Progenitor cell of endocrine pancreas (in vitro differentiated cells): ENCODE results near the gene IL22RA2. TPM values are rescaled to one million over a fixed set of nuclear protein-coding genes. Genes with fewer than 3 reads are reported as not detected.
"Not testable (repeated sequence)": the region's sequence is repeated elsewhere in the genome, so short reads cannot be mapped to it uniquely, and the experiment has no call there.

ENCODE experiments used
- DNase-seq: peaks from one replicate; pipeline ENCODE4 v3.0.0; 2021; ENCODE audit warnings: low spot score; ENCODE audit not compliant: unreplicated experiment
- H3K27ac Mint-ChIP-seq: 2 replicates; pipeline ENCODE4 v1.8.0; 2021; ENCODE audit warnings: mild to moderate bottlenecking, moderate library complexity, mixed read lengths
- H3K27me3 Mint-ChIP-seq: 2 replicates; pipeline ENCODE4 v1.8.0; 2021; ENCODE audit warnings: mixed read lengths
- H3K36me3 Mint-ChIP-seq: 2 replicates; pipeline ENCODE4 v1.8.0; 2022; ENCODE audit warnings: mixed read lengths; ENCODE audit not compliant: insufficient read depth
- H3K4me1 Mint-ChIP-seq: 2 replicates; pipeline ENCODE4 v1.8.0; 2021; ENCODE audit warnings: low read depth, mixed read lengths
- H3K4me3 Mint-ChIP-seq: 2 replicates; pipeline ENCODE4 v1.8.0; 2021; ENCODE audit warnings: low read depth, mild to moderate bottlenecking, moderate library complexity, mixed read lengths
- H3K9me3 Mint-ChIP-seq: 2 replicates; pipeline ENCODE4 v1.8.0; 2021; ENCODE audit warnings: low read depth, mixed read lengths
- total RNA-seq: library from RNA; stranded (reverse); gene quantifications from 2 replicates; pipeline ENCODE4 v1.2.1, GENCODE V29; 2021
- TF ChIP-seq, protein P1 (sequence below): fragments of 200-600 bp; sonication (generic); IDR thresholded peaks from one replicate; pipeline ENCODE4 v1.5.0; 2021; ENCODE audit warnings: antibody characterized with exemption, mild to moderate bottlenecking; ENCODE audit not compliant: unreplicated experiment

IL22RA2 gene
- total RNA-seq, 1 donor from 2014 or later = not detected

DNA sequence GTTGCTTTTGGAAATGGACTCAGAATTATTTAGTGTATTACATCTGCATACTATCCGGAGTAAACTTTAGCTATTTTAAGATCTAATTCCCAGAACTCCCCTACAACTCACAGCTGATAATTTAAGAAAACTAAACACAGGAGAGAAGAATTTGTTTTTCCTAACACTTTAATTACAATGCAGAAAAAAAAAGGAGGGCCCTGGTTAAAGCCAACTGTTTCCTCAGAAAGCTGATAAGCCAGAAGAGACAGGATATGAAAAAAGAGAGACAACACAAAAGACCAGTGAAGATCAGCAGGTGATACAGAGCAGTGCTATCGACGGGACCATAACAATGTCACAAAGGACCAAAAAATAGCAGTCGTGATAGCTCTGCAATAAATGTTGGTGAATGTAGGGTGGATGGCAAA lies 39.9 kb upstream of the IL22RA2 start:
- H3K4me1 Mint-ChIP-seq = peaks cover 17% of the 10 kb centered on the region
- H3K36me3 Mint-ChIP-seq = peaks cover 28% of the 10 kb centered on the region
- peak overlapping the region; percentile 73 for H3K27ac Mint-ChIP-seq
- TF ChIP-seq, protein P1, sequence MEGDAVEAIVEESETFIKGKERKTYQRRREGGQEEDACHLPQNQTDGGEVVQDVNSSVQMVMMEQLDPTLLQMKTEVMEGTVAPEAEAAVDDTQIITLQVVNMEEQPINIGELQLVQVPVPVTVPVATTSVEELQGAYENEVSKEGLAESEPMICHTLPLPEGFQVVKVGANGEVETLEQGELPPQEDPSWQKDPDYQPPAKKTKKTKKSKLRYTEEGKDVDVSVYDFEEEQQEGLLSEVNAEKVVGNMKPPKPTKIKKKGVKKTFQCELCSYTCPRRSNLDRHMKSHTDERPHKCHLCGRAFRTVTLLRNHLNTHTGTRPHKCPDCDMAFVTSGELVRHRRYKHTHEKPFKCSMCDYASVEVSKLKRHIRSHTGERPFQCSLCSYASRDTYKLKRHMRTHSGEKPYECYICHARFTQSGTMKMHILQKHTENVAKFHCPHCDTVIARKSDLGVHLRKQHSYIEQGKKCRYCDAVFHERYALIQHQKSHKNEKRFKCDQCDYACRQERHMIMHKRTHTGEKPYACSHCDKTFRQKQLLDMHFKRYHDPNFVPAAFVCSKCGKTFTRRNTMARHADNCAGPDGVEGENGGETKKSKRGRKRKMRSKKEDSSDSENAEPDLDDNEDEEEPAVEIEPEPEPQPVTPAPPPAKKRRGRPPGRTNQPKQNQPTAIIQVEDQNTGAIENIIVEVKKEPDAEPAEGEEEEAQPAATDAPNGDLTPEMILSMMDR = no peak
- peaks cover 19% of the 10 kb centered on the region for H3K9me3 Mint-ChIP-seq
- no peaks in the 10 kb centered on the region for H3K27me3 Mint-ChIP-seq
- no peak overlapping the region for H3K4me3 Mint-ChIP-seq
- no peak for DNase-seq

- Mint-ChIP-seq H3K27ac (peak overlapping the region; percentile 43), H3K36me3 (peaks cover 34% of the 10 kb centered on the region), H3K4me3 (no peak overlapping the region), H3K27me3 (no peaks in the 10 kb centered on the region), H3K4me1 (peaks cover 7% of the 10 kb centered on the region), H3K9me3 (peaks cover 25% of the 10 kb centered on the region)
- TF ChIP-seq, protein P1 = no peak
- DNase-seq = no peak
Measured at GRCh38 chr6:137211910-137212309, 38.5 kb upstream of the IL22RA2 start.

DNA sequence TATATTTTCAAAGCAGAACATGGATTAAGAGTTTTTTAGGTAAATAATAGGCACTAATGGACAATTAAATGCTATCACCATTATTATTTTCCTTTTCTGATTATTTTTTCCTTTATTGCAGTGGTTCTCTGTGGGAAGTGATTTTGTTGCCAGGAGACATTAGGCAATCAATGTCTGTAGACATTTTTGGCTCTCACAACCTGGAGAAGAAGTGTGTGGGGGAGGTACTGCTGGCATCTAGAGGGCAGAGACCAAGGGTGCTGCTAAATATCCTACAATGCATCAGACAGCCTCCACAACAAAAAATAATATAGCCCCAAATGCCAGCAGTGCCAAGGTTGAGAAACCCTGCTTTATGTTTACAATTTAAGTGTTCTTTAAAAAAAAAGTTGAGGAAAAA lies 37.5 kb upstream of the IL22RA2 start:
- H3K4me3 Mint-ChIP-seq = no peak overlapping the region
- TF ChIP-seq, protein P1 = no peak
- H3K27ac Mint-ChIP-seq = no peak overlapping the region
- H3K4me1 Mint-ChIP-seq = peaks cover 4% of the 10 kb centered on the region
- H3K27me3 Mint-ChIP-seq = no peaks in the 10 kb centered on the region
- no peak for DNase-seq
- peaks cover 37% of the 10 kb centered on the region for H3K36me3 Mint-ChIP-seq
- H3K9me3 Mint-ChIP-seq = peaks cover 25% of the 10 kb centered on the region

DNA sequence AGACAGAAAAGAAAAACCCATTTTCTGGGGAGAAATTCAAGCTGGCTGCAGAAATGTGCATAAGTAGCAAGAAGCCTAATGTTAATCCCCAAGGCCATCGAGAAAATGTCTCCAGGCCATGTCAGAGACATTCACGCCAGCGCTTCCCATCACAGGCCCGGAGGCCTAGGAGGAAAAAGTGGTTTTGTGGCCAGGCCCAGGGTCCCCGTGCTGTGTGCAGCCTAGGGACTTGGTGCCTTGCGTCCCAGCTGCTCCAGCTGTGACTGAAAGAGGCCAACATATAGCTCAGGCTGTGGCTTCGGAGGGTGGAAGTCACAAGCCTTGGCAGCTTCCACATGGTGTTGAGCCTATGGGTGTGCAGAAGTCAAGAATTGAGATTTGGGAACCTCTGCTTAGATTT lies 34.8 kb upstream of the IL22RA2 start:
- TF ChIP-seq, protein P1 = no peak

GRCh38 chr6:137207457-137207856 lies 34.0 kb upstream of the IL22RA2 start:
- not testable (repeated sequence) for H3K4me1 Mint-ChIP-seq, H3K27me3 Mint-ChIP-seq, H3K27ac Mint-ChIP-seq, DNase-seq, H3K4me3 Mint-ChIP-seq
- Mint-ChIP-seq H3K36me3 (peaks cover 49% of the 10 kb centered on the region), H3K9me3 (peaks cover 25% of the 10 kb centered on the region)

More for the DNA sequence above, 34.8 kb upstream of the IL22RA2 start:
- H3K4me3 Mint-ChIP-seq = no peak overlapping the region
- H3K4me1 Mint-ChIP-seq = peaks cover 2% of the 10 kb centered on the region
- no peak for DNase-seq
- peaks cover 50% of the 10 kb centered on the region for H3K36me3 Mint-ChIP-seq
- peaks cover 25% of the 10 kb centered on the region for H3K9me3 Mint-ChIP-seq
- H3K27me3 Mint-ChIP-seq = no peaks in the 10 kb centered on the region
- H3K27ac Mint-ChIP-seq = no peak overlapping the region

- Mint-ChIP-seq H3K4me3 (no peak overlapping the region), H3K27ac (no peak overlapping the region), H3K27me3 (no peaks in the 10 kb centered on the region), H3K36me3 (peaks cover 43% of the 10 kb centered on the region), H3K4me1 (no peaks in the 10 kb centered on the region), H3K9me3 (peaks cover 25% of the 10 kb centered on the region)
- DNase-seq = no peak
- TF ChIP-seq, protein P1 = no peak
Measured at GRCh38 chr6:137206577-137206976, 33.1 kb upstream of the IL22RA2 start.
